Astrocyte of the spinal cord (primary cell): ENCODE measurements around the gene MED13.

Experiments used
- DNase-seq: peaks from one replicate; pipeline ENCODE4 v3.0.0; 2011; ENCODE audit warnings: low read depth, low spot score
- H3K4me3 ChIP-seq: 2 replicates; pipeline ENCODE4 v1.5.1; 2011; ENCODE audit warnings: low read depth, mild to moderate bottlenecking, low read length, moderate library complexity
- CTCF ChIP-seq: IDR thresholded peaks from 2 replicates; pipeline ENCODE4 v1.5.1; 2012; ENCODE audit warnings: low read depth, mild to moderate bottlenecking, low read length, inconsistent platforms
- in situ Hi-C: cut with HindIII; loops from 2 replicates; pipeline ENCODE4 v1.10.0; 2017; ENCODE audit warnings: low sequenced_read_pairs

Gene MED13

GRCh38 chr17:61986898-61987297 lies 78.2 kb downstream of the MED13 start:
- in situ Hi-C loops = no loop called here
- no peak for DNase-seq
- TF ChIP-seq CTCF = no peak
- H3K4me3 ChIP-seq = no peak overlapping the region

GRCh38 chr17:61984821-61985220 lies 80.3 kb downstream of the MED13 start:
- no peak for TF ChIP-seq CTCF
- no peak overlapping the region for H3K4me3 ChIP-seq
- in situ Hi-C loops = no loop called here
- DNase-seq = no peak

- in situ Hi-C loops = no loop called here
- H3K4me3 ChIP-seq = no peak overlapping the region
- peak; percentile 29 for DNase-seq
- no peak for TF ChIP-seq CTCF
Observed at GRCh38 chr17:61981323-61981722, 83.8 kb downstream of the MED13 start.

GRCh38 chr17:61980535-61980934 lies 84.5 kb downstream of the MED13 start:
- no peak overlapping the region for H3K4me3 ChIP-seq
- no peak for TF ChIP-seq CTCF
- in situ Hi-C loops = no loop called here
- no peak for DNase-seq

- in situ Hi-C loops = no loop called here
- DNase-seq = no peak
Observed at GRCh38 chr17:61974115-61974514, 91.0 kb downstream of the MED13 start.

GRCh38 chr17:61972311-61972710 lies 92.8 kb downstream of the MED13 start:
- H3K4me3 ChIP-seq = no peak overlapping the region
- in situ Hi-C loops = no loop called here
- TF ChIP-seq CTCF = no peak
- DNase-seq = no peak

More at GRCh38 chr17:61974115-61974514, 91.0 kb downstream of the MED13 start:
- no peak overlapping the region for H3K4me3 ChIP-seq
- TF ChIP-seq CTCF = no peak

GRCh38 chr17:61970030-61970429 lies 95.0 kb downstream of the MED13 start:
- no peak for TF ChIP-seq CTCF
- no peak for DNase-seq
- in situ Hi-C loops = no loop called here
- H3K4me3 ChIP-seq = no peak overlapping the region
